BJ (cell line): ENCODE data around the gene LINGO3. TPM values are rescaled to one million over a fixed set of nuclear protein-coding genes. Genes with fewer than 3 reads are reported as not detected.

Experiments used
- CTCF ChIA-PET: fragments of 350-600 bp; formaldehyde crosslinking; extraction: SDS; loops from one replicate; lab custom pipeline; 2021; ENCODE audit warnings: antibody characterized with exemption, inconsistent platforms; lab: Yijun Ruan, JAX
- POLR2A ChIA-PET: fragments of 300-600 bp; sonication (Branson Sonifier 250); formaldehyde crosslinking; extraction: SDS; loops from one replicate; lab custom pipeline; 2021; ENCODE audit warnings: antibody characterized with exemption; lab: Charles Lee
- DNase-seq: peaks from one replicate; pipeline ENCODE4 v3.0.0-alpha.2; 2011; ENCODE audit warnings: low read depth
- H3K27me3 ChIP-seq: 2 replicates; pipeline ENCODE4 v1.6.0; 2011; ENCODE audit warnings: low read length; ENCODE audit not compliant: control insufficient read depth, insufficient read depth
- H3K36me3 ChIP-seq: 2 replicates; pipeline ENCODE4 v1.5.1; 2011; ENCODE audit warnings: low read length; ENCODE audit not compliant: control insufficient read depth, insufficient read depth
- H3K4me3 ChIP-seq: 2 replicates; pipeline ENCODE4 v1.5.1; 2011; ENCODE audit warnings: low read depth, mild to moderate bottlenecking, control low read depth, low read length
- polyA minus RNA-seq: library from RNA; depleted of rRNA, polyadenylated mRNA; stranded (reverse); fragments of >200 nt; gene quantifications from 2 replicates; pipeline ENCODE4 v1.2.3, GENCODE V29; 2011; rRNA and poly(A)+ RNA removed
- polyA plus RNA-seq: library from polyadenylated mRNA; depleted of rRNA; stranded (reverse); fragments of >200 nt; gene quantifications from 2 replicates; pipeline ENCODE4 v1.2.3, GENCODE V29; 2011; rRNA removed
- TF ChIP-seq, protein P1 (sequence below): IDR thresholded peaks from 2 replicates; pipeline ENCODE4 v1.5.1; 2011; ENCODE audit warnings: low read depth, mild to moderate bottlenecking, control low read depth, inconsistent platforms, low read length, moderate library complexity; ENCODE audit not compliant: insufficient read depth

LINGO3 gene, protein sequence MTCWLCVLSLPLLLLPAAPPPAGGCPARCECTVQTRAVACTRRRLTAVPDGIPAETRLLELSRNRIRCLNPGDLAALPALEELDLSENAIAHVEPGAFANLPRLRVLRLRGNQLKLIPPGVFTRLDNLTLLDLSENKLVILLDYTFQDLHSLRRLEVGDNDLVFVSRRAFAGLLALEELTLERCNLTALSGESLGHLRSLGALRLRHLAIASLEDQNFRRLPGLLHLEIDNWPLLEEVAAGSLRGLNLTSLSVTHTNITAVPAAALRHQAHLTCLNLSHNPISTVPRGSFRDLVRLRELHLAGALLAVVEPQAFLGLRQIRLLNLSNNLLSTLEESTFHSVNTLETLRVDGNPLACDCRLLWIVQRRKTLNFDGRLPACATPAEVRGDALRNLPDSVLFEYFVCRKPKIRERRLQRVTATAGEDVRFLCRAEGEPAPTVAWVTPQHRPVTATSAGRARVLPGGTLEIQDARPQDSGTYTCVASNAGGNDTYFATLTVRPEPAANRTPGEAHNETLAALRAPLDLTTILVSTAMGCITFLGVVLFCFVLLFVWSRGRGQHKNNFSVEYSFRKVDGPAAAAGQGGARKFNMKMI
- polyA plus RNA-seq (not detected in 2 replicates), polyA minus RNA-seq (not detected in 2 replicates)

DNA sequence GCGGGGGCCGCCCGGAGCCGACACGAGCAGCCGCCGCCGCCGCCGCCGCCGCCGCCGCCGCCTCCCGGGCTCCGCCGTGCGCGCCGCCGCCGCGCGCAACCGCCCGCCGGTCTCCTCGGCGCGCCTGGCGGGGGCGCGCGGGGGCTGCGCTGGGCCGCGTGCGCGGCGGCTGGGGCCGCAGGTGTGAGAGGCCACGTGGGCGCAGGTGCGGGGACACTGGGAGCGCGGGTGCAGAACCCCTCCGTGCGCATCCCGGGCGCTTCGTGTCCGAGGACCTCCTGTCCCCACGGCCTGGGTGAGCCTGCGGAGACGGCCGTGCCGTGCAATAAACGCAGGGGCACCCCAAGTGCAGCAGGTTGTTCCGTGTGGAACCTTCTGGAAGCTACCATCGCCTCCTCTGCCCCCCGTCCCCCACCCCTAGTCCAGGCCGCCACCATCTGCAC lies at the start of gene LINGO3:
LINGO3 (minus strand) TSS at position 41 of the 443 bp plus-strand sequence. CDS start 16,378 bp downstream, outside the sequence.
- H3K36me3 ChIP-seq = no peaks in the 10 kb centered on the region
- peaks cover 12% of the 10 kb centered on the region for H3K27me3 ChIP-seq
- peak within 1 kb of the TSS; percentile 21 for H3K4me3 ChIP-seq
- no peak for DNase-seq
- TF ChIP-seq, protein P1, sequence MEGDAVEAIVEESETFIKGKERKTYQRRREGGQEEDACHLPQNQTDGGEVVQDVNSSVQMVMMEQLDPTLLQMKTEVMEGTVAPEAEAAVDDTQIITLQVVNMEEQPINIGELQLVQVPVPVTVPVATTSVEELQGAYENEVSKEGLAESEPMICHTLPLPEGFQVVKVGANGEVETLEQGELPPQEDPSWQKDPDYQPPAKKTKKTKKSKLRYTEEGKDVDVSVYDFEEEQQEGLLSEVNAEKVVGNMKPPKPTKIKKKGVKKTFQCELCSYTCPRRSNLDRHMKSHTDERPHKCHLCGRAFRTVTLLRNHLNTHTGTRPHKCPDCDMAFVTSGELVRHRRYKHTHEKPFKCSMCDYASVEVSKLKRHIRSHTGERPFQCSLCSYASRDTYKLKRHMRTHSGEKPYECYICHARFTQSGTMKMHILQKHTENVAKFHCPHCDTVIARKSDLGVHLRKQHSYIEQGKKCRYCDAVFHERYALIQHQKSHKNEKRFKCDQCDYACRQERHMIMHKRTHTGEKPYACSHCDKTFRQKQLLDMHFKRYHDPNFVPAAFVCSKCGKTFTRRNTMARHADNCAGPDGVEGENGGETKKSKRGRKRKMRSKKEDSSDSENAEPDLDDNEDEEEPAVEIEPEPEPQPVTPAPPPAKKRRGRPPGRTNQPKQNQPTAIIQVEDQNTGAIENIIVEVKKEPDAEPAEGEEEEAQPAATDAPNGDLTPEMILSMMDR = no peak
- POLR2A ChIA-PET = no interaction called here
- CTCF ChIA-PET = interaction anchor here (2.5 kb wide), 1 partner anchor 34 kb away, joined by 5 read pairs; no protein-coding TSS in a partner anchor

DNA sequence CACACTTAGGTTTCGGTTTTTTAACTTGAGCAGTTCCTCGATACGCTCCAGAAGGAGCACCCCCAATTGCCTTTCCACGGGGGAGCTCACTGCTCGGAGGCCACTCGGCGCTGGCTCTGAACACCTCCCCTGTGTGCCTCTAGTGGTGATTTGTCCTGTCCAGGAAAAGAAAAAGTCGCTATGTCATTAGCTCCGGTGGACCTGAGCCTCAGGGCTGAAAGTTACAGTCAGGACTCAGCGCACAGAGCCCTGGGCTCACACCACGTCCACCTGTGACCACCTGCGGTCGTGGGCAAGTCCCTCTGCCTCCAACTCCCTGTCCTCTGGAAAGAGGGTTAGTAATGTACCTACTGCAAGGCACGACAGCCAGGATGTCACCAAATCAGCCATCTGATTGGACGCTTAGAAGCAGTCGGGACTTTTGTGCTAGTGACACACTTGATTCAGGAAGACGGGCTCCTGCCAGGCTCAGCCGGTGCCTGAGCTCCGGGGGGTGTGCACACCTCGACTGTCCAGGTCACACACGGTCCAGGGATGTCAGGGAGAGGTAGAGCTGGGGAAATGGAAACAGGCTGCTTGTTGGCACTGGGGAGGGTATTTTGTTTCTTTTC lies 48.2 kb upstream of the LINGO3 start:
- peaks cover 10% of the 10 kb centered on the region for H3K36me3 ChIP-seq
- ChIA-PET POLR2A (no interaction called here), CTCF (no interaction called here)
- TF ChIP-seq, protein P1 = no peak
- DNase-seq = no peak
- H3K27me3 ChIP-seq = peaks cover 9% of the 10 kb centered on the region
- no peak overlapping the region for H3K4me3 ChIP-seq

DNA sequence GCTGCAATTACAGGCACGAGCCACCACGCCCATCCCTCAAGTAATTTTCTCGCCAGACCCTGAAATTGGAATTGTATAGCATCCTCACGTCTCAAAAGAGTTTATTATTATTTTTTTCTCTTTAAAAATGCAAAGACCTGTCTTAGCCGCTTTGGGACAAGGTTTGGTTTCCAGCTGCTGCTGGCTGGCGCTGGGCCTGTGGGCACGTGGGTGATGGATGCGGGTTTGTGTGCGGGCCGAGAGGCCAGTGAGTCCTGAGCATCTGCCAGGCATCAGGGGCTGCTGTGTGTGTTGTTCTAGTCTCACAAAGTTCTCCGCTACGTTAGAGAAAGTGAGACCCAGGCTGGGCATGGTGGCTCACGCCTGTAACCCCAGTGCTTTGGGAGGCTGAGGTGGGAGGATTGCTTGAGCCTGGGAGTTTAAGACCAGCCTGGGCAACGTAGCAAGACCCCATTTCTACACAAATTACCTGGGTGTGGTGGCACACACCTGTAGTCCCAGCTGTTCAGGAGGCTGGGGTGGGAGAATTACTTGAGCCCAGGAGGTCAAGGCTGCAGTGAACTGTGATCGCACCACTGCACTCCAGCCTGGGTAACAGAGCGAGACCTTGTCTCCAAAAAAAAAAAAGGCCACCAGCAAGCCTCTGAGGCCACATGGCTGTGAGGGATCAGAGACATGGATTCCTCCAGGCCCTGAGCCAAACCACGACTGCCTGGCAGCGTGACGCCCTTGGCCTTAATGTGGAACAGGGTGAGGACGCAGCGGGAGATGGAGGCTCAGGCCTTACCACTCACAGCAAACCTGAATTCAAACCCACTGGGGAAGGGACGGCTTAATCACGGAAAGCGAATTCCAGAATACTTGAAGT lies 47.4 kb upstream of the LINGO3 start:
- peaks cover 12% of the 10 kb centered on the region for H3K36me3 ChIP-seq
- CTCF ChIA-PET = interaction anchor here (0.5 to 1.7 kb wide), 3 partner anchors 14 to 64 kb away, joined by 3 read pairs; no protein-coding TSS in a partner anchor

DNA sequence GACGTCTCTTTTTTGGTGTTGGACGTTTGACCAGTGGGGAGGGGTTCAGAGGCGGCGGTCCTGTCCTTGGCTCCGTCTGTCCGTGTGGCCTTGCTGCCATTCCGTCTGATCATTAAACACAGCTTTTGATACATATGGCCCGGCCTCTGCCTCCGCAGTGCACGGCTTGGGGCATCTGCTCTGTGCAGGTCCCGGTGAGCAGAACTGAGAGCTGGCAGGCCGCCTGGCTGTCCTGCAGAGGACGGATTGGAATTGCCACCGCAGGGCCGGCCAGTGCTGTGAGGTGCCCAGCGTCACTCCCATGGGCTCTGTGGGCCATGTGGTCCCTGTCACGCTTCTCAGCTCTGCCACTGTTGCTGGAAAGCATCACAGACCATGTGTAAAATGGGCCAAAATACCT lies 46.7 kb upstream of the LINGO3 start:
- DNase-seq = no peak
- peaks cover 4% of the 10 kb centered on the region for H3K27me3 ChIP-seq
- ChIA-PET CTCF (interaction anchor here (0.5 to 1.7 kb wide), 3 partner anchors 14 to 63 kb away, joined by 3 read pairs; no protein-coding TSS in a partner anchor), POLR2A (no interaction called here)
- TF ChIP-seq, protein P1 = no peak
- peaks cover 12% of the 10 kb centered on the region for H3K36me3 ChIP-seq
- H3K4me3 ChIP-seq = no peak overlapping the region

More for the DNA sequence above, 47.4 kb upstream of the LINGO3 start:
- POLR2A ChIA-PET = no interaction called here
- Histone ChIP-seq H3K4me3 (no peak overlapping the region), H3K27me3 (peaks cover 7% of the 10 kb centered on the region)
- DNase-seq = no peak
- TF ChIP-seq, protein P1 = no peak
